22Rv1 (cell line): Measurements from ENCODE around the gene TSBP1.

ENCODE experiments used
- H3K27ac ChIP-seq: fragments of 450-650 bp; 2 replicates; pipeline ENCODE4 v1.5.1; 2017
- ZFX ChIP-seq: fragments of 450-650 bp; IDR thresholded peaks from 2 replicates; pipeline ENCODE4 v1.6.1; 2017; ENCODE audit warnings: antibody characterized with exemption, borderline replicate concordance
- TF ChIP-seq, protein P1 (sequence below): fragments of 450-650 bp; IDR thresholded peaks from 2 replicates; pipeline ENCODE4 v1.5.1; 2017; ENCODE audit warnings: mild to moderate bottlenecking

TSBP1 gene

DNA sequence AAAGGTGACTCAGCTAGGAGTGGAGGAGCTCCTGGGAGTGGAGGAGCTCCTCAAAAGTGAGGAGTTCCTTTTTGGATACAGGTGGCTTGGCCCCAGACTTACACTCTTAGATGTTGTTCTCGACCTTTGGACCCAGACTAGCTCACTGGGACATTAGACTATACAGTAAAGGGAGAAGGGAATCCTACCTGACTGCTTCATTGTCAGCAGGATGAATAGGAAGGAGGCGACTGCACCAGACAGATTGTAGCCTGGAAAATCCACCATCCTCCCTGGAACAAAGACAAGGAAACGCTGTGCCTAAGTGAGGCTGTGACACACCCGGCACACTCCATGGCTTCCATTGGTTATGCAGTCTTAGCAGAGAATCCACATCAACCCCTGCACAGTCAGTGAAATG is 35.2 kb upstream of the TSBP1 start, which contains the start of gene BTNL2:
TSS of gene BTNL2 (minus strand) at position 325 of the 400 bp plus-strand sequence. CDS start at position 267, 58 bp downstream.
- no peak for TF ChIP-seq ZFX
- TF ChIP-seq, protein P1, sequence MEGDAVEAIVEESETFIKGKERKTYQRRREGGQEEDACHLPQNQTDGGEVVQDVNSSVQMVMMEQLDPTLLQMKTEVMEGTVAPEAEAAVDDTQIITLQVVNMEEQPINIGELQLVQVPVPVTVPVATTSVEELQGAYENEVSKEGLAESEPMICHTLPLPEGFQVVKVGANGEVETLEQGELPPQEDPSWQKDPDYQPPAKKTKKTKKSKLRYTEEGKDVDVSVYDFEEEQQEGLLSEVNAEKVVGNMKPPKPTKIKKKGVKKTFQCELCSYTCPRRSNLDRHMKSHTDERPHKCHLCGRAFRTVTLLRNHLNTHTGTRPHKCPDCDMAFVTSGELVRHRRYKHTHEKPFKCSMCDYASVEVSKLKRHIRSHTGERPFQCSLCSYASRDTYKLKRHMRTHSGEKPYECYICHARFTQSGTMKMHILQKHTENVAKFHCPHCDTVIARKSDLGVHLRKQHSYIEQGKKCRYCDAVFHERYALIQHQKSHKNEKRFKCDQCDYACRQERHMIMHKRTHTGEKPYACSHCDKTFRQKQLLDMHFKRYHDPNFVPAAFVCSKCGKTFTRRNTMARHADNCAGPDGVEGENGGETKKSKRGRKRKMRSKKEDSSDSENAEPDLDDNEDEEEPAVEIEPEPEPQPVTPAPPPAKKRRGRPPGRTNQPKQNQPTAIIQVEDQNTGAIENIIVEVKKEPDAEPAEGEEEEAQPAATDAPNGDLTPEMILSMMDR: no peak
- H3K27ac ChIP-seq: 0 out of 2 replicates have a peak within 1 kb of the TSS, but pooled peaks have one; percentile 32

DNA sequence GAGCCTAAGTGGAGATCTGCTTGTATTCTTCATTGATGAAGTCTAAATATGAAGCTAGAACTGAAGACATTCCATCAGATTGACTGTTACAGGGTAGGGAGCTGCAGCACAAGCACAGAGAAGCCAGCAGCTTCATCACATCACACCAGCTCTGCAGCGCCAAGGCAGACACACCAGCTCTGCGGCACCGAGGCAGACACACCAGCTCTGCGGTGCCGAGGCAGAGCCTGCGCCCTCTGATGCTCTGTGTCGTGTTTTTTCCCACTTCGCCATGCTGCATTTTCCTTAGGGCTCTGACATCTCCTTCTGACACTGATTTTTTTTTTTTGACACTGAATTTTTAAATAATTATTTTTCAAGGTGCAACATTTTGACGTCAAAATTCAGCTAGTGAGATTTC is 34.5 kb upstream of the TSBP1 start:
- no peak for TF ChIP-seq ZFX
- TF ChIP-seq, protein P1: no peak
- H3K27ac ChIP-seq: 0 out of 2 replicates have a peak overlapping the region, but pooled peaks have one; percentile 32

DNA sequence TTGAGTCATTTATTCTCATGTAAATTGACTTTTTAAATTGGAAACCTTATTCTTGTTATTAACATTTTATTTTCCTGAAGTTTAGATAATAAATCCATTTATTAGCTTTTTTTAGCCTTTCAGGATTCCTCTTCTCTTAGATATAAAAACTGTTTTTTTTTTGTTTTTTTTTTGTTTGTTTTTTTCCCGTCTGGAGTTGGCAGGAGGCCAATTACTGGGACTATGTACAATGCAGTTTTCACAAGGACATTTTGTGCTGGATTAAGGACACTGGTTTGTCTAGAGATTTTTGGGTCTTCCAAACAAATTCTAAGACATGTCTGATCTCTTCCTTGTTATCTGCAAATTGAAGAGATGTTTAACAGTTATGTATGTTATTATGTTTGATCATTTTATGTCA is 34.0 kb upstream of the TSBP1 start:
- TF ChIP-seq, protein P1: no peak
- no peak for TF ChIP-seq ZFX
- 0 out of 2 replicates have a peak overlapping the region, but pooled peaks have one; percentile 32 for H3K27ac ChIP-seq

DNA sequence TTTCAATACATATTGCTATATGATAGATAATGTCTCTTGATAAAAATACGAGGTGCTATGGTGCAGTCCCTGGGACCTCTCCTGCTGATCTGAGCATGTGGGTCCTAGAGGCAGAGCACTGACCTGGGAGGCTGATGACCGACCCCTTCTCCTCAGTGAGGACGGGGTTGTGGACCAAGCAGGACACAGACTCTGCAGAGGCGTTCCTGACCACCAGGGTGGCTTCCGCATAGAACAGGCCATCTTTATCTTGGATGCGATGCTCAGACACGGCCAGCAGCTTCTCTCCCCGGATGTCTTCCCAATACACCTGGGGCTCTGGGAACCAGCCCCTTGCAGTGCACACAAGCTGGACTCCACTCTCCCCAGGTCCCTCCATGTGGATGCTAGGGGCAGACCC is 31.1 kb upstream of the TSBP1 start:
- no peak for TF ChIP-seq ZFX
- TF ChIP-seq, protein P1: no peak
- no peak overlapping the region for H3K27ac ChIP-seq

DNA sequence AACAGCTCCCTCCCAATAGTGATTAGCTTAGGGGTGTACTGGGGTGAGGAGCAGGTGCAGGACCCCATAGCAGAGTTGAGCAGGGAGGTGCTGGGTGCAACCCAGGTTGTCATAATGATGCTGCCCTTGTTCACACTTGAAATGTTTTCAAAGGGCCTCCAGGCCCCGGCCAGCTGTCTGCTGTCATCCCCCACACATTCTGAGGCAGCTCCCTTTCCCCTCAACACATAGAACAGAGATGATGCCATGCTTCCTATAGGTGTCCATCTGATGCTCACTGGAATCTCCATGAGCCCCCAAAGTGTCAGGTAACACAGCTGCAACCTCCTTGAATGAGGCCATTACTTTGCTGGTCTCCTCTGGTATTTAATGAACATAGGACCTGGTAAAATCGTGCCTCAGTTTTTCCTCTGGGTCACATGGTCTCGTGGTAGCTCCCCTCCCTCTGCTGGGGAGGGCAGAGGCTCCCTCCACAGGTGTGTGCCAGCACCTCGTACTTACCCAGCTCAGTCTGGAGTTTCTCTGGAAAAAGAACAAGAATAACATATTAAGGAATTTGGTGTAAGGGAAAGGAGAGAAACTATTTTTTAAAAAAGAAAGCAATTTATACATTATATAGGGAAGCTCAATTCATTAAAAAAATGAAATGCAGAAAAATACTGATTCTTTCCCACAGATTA is 29.7 kb upstream of the TSBP1 start:
- no peak for TF ChIP-seq ZFX
- TF ChIP-seq, protein P1: no peak
- no peak overlapping the region for H3K27ac ChIP-seq

DNA sequence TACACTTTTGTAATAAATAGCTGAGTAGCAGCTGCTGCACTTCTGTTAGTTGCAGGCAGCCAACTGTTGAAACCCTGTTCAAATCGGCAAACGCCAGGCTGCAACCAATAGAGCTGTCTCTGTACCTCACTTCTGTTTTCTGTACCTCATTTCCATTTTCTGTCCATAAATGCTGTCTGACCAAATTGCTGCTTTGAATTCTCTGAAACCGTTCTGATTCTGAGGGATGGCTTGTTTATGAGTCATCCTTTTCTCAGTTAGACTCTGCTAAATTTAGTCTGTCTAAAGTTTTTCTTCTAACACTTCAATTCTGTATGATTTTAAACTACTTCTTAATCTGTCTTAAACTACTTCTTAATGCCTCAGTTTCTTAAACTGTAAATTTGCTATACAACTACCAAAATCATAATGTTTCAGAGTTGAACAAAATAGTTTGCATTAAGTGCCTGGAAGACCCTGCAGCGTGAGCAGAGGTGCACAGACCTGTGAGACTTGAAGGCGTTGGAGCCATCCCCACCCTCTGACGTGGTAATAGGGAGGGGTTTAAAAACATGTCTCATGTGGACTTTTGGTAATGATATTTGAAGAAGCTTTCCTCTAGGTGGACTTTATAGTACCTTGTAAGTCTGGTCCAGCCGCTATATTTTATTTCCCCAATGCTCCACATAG is 25.7 kb upstream of the TSBP1 start:
- no peak for TF ChIP-seq ZFX
- TF ChIP-seq, protein P1: no peak
- H3K27ac ChIP-seq: no peak overlapping the region

DNA sequence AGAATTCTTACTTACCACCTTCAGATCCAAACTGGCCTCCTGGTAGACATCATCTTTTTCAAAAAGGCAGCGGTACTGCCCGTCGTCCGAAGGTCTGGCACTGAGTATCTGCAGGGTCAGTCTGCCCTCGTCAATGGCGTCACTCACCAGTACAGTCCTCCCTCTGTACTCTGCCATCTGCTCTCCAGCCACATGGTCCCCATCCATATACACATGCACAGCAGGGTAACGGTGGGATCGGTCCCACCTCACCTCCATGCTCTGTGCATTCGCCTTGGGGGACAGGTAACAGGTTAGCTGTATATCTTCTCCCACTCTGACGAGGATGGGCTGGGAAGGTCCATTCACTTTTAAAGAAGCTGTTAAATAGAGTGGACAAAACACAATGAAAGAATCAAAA is 24.3 kb upstream of the TSBP1 start:
- no peak for TF ChIP-seq ZFX
- TF ChIP-seq, protein P1: no peak
- no peak overlapping the region for H3K27ac ChIP-seq
